Osteoblast (primary cell): ENCODE data around the gene HOXC10. TPM values are rescaled to one million over a fixed set of nuclear protein-coding genes. Genes with fewer than 3 reads are reported as not detected.

Source experiments
- DNase-seq: peaks from one replicate; pipeline ENCODE4 v3.0.0; 2011; ENCODE audit warnings: low spot score, mixed read lengths; ENCODE audit not compliant: insufficient read length; ENCODE audit errors: missing footprints
- H2AFZ ChIP-seq: 2 replicates; pipeline ENCODE4 v1.6.0; 2011; ENCODE audit warnings: mild to moderate bottlenecking, low read length
- H3K27ac ChIP-seq: 2 replicates; pipeline ENCODE4 v1.5.1; 2011; ENCODE audit warnings: mild to moderate bottlenecking, low read depth, low read length, moderate library complexity
- H3K27me3 ChIP-seq: 2 replicates; pipeline ENCODE4 v1.6.0; 2012; ENCODE audit warnings: mild to moderate bottlenecking, control low read depth, inconsistent platforms, low read length, moderate library complexity; ENCODE audit not compliant: insufficient read depth
- H3K36me3 ChIP-seq: 2 replicates; pipeline ENCODE4 v1.5.1; 2011; ENCODE audit warnings: mild to moderate bottlenecking, low read length, control low read depth, moderate library complexity; ENCODE audit not compliant: insufficient read depth
- H3K4me1 ChIP-seq: 2 replicates; pipeline ENCODE4 v1.5.1; 2011; ENCODE audit warnings: mild to moderate bottlenecking, low read length, control low read depth, moderate library complexity; ENCODE audit not compliant: insufficient read depth
- H3K4me2 ChIP-seq: 2 replicates; pipeline ENCODE4 v1.6.0; 2011; ENCODE audit warnings: mild to moderate bottlenecking, low read length; ENCODE audit not compliant: insufficient read depth
- H3K4me3 ChIP-seq: fragments of 200-600 bp; sonication (generic); 3 replicates; pipeline ENCODE4 v1.5.1; 2012; ENCODE audit warnings: mild to moderate bottlenecking, low read length, inconsistent platforms; ENCODE audit not compliant: insufficient read depth
- H3K79me2 ChIP-seq: 2 replicates; pipeline ENCODE4 v1.6.0; 2012; ENCODE audit warnings: mild to moderate bottlenecking, low read length, control low read depth, inconsistent platforms; ENCODE audit not compliant: insufficient read depth
- H3K9me3 ChIP-seq: 2 replicates; pipeline ENCODE4 v1.5.1; 2011; ENCODE audit warnings: low read depth, low read length, control low read depth
- H4K20me1 ChIP-seq: 2 replicates; pipeline ENCODE4 v1.6.0; 2012; ENCODE audit warnings: mild to moderate bottlenecking, low read length, control low read depth; ENCODE audit not compliant: insufficient read depth
- CTCF ChIP-seq: IDR thresholded peaks from 2 replicates; pipeline ENCODE4 v1.5.1; 2011; ENCODE audit warnings: mild to moderate bottlenecking, low read depth, low read length, moderate library complexity; ENCODE audit errors: extremely low read depth
- total RNA-seq: library from RNA; depleted of rRNA; stranded (reverse); fragments of >200 nt; gene quantifications from 2 replicates; pipeline ENCODE4 v1.2.3, GENCODE V29; 2012

Gene HOXC10
- total RNA-seq, 1 donor, result 11.2 TPM

GRCh38 chr12:54000116-54001114 lies 15.5 kb downstream of the HOXC10 start, which contains the start of gene HOXC9:
Gene HOXC9, plus strand, starts transcription at chr12:54000161. Its CDS starts 28 bp downstream, at chr12:54000189.
- peak within 1 kb of the TSS; percentile 88 for H3K4me2 ChIP-seq
- peak within 1 kb of the TSS; percentile 91 for H2AFZ ChIP-seq
- peak within 1 kb of the TSS; percentile 87 for H3K27ac ChIP-seq
- peaks cover 44% of the 10 kb centered on the region for H3K4me1 ChIP-seq
- DNase-seq, result peak; percentile 92
- TF ChIP-seq CTCF, result no peak
- H3K36me3 ChIP-seq, result peaks cover 10% of the 10 kb centered on the region
- H3K9me3 ChIP-seq, result no peaks in the 10 kb centered on the region
- peaks cover 84% of the 10 kb centered on the region for H3K79me2 ChIP-seq
- H4K20me1 ChIP-seq, result peaks cover 6% of the 10 kb centered on the region
- peak within 1 kb of the TSS; percentile 93 for H3K4me3 ChIP-seq
- H3K27me3 ChIP-seq, result no peaks in the 10 kb centered on the region

GRCh38 chr12:54001283-54002187 lies 16.6 kb downstream of the HOXC10 start:
- TF ChIP-seq CTCF, result no peak
- Histone ChIP-seq H3K36me3 (peaks cover 10% of the 10 kb centered on the region), H3K79me2 (peaks cover 84% of the 10 kb centered on the region), H3K4me3 (peak overlapping the region; percentile 93), H3K4me1 (peaks cover 44% of the 10 kb centered on the region), H3K27me3 (no peaks in the 10 kb centered on the region), H3K4me2 (peak overlapping the region; percentile 88), H2AFZ (no peak overlapping the region), H3K9me3 (no peaks in the 10 kb centered on the region), H3K27ac (peak overlapping the region; percentile 33), H4K20me1 (peaks cover 8% of the 10 kb centered on the region)
- DNase-seq, result no peak

DNA sequence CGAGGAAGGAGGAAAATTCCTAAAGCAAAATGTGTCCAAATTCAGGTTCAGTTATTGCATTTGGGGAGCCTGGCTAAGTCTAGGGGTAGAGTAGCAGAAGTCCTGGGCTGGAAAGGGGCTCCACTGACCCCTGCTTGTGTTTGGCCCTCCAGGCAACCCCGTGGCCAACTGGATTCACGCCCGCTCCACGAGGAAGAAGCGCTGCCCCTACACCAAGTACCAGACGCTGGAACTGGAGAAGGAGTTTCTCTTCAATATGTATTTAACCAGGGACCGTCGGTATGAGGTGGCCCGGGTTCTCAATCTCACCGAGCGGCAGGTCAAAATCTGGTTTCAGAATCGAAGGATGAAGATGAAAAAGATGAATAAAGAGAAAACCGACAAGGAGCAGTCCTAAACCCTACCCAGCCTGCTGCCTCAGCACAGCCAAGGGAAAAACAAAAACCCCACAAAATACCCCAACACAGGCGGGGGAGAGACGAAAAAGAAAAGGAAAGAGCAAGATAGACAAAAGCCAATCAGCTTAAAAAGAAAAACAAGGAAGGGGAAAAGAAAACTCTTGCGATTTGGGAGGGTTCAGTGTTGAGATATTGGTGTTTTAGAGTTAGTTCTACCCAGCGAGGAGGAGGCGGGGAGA lies 17.4 kb downstream of the HOXC10 start:
- Histone ChIP-seq H3K36me3 (peaks cover 10% of the 10 kb centered on the region), H3K27ac (no peak overlapping the region), H3K9me3 (no peaks in the 10 kb centered on the region), H3K27me3 (no peaks in the 10 kb centered on the region), H3K79me2 (peaks cover 84% of the 10 kb centered on the region), H4K20me1 (peaks cover 11% of the 10 kb centered on the region), H3K4me3 (no peak overlapping the region), H3K4me2 (peak overlapping the region; percentile 88), H3K4me1 (peaks cover 41% of the 10 kb centered on the region), H2AFZ (no peak overlapping the region)
- DNase-seq, result no peak
- no peak for TF ChIP-seq CTCF
